ENCODE measurements around the gene NUP58. TPM values are rescaled to one million over a fixed set of nuclear protein-coding genes. Genes with fewer than 3 reads are reported as not detected.

The NUP58 gene
- total and polyA plus RNA-seq, 2 experiments from 2014 or later = 27.6 to 91.8 TPM

DNA sequence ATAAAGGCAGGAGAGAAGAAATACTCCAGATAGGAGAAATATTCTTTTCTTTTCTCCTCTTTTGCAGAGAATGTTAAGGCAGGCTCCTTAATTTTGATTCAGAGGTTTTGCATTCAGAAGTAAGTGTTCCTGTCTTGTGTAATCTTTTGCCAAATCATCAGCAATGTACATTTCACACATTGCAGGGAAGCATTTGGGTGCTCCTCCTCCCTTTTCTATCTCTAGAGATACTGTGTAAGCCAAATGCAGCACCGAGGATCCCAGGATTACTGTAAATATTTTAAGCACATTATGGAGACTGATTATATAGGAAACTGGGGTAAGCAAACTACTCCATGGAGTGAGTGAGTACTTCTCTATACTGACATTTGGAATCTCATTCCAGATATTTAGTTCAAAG lies 77.6 kb downstream of the NUP58 start:
- H3K9me2 ChIP-seq (ENCODE audit: insufficient read depth) = no peaks in the 10 kb centered on the region
- H4K20me1 ChIP-seq (replicated peaks; ENCODE audit: insufficient read depth) = no peaks in the 10 kb centered on the region
- H3K36me3 ChIP-seq (ENCODE audit: insufficient read depth) = no peaks in the 10 kb centered on the region
- H3K79me2 ChIP-seq (replicated peaks; ENCODE audit: insufficient read depth) = no peaks in the 10 kb centered on the region
- H3K4me1 ChIP-seq (ENCODE audit: insufficient read depth) = peaks cover 27% of the 10 kb centered on the region
- peaks cover 2% of the 10 kb centered on the region; the same call in 1 of the 2 replicates for H3K27me3 ChIP-seq (ENCODE audit: insufficient read depth)
- no peak for ATAC-seq
- 0 out of 3 replicates have a peak, but pooled peaks cover 2% of the 10 kb centered on the region for H3K36me3 Mint-ChIP-seq (ENCODE audit: low read depth)
- H3K4me3 ChIP-seq = no peak overlapping the region
- H3K27me3 Mint-ChIP-seq (ENCODE audit: insufficient read depth, low read depth, poor library complexity) = peaks cover 6% of the 10 kb centered on the region
- TF ChIP-seq EZH2 (IDR thresholded peaks at IDR 0.05; ENCODE audit: low read depth, unreplicated experiment) = no peak
- TF ChIP-seq JUNB (IDR thresholded peaks at IDR 0.05; ENCODE audit: unreplicated experiment) = no peak
- TF ChIP-seq EZH2phosphoT487 (IDR thresholded peaks at IDR 0.05; ENCODE audit: unreplicated experiment) = no peak
- no peak for TF ChIP-seq STAT1 (IDR thresholded peaks at IDR 0.05; ENCODE audit: unreplicated experiment)
- TF ChIP-seq ETS1 (IDR thresholded peaks at IDR 0.05) = no peak
- no peak for TF ChIP-seq ZNF114 (CRISPR knock-in tag; IDR thresholded peaks at IDR 0.05)
- no peak overlapping the region for H3K27ac Mint-ChIP-seq
- H2AFZ ChIP-seq = no peak overlapping the region; the same call in 1 of the 2 replicates
- H3K4me2 ChIP-seq = peak overlapping the region; percentile 52; the same call in 1 of the 2 replicates
- H3K27ac ChIP-seq (ENCODE audit: low read depth) = no peak overlapping the region; the same call in 1 of the 2 replicates
- H3K4me3 Mint-ChIP-seq = no peak overlapping the region
- no peaks in the 10 kb centered on the region for H3F3A ChIP-seq (replicated peaks; ENCODE audit: low read depth)
- no peak for DNase-seq (ENCODE audit: low spot score)
- peaks cover 30% of the 10 kb centered on the region for H3K4me1 Mint-ChIP-seq
- H3K9me3 Mint-ChIP-seq = no peaks in the 10 kb centered on the region; the same call in 1 of the 3 replicates

- Histone ChIP-seq H3K36me3 (ENCODE audit: insufficient read depth) (no peaks in the 10 kb centered on the region), H3K9me2 (ENCODE audit: insufficient read depth) (no peaks in the 10 kb centered on the region), H4K20me1 (replicated peaks; ENCODE audit: insufficient read depth) (no peaks in the 10 kb centered on the region), H2AFZ (peak overlapping the region; percentile 90), H3K79me2 (replicated peaks; ENCODE audit: insufficient read depth) (no peaks in the 10 kb centered on the region), H3K27ac (ENCODE audit: low read depth) (no peak overlapping the region), H3K4me1 (ENCODE audit: insufficient read depth) (peaks cover 29% of the 10 kb centered on the region), H3F3A (replicated peaks; ENCODE audit: low read depth) (no peaks in the 10 kb centered on the region), H3K4me2 (peak overlapping the region; percentile 52; the same call in 1 of the 2 replicates), H3K27me3 (ENCODE audit: insufficient read depth) (no peaks in the 10 kb centered on the region), H3K4me3 (no peak overlapping the region)
- Mint-ChIP-seq H3K27me3 (ENCODE audit: insufficient read depth, low read depth, poor library complexity) (no peaks in the 10 kb centered on the region), H3K36me3 (ENCODE audit: low read depth) (0 out of 3 replicates have a peak, but pooled peaks cover 2% of the 10 kb centered on the region), H3K9me3 (no peaks in the 10 kb centered on the region; the same call in 1 of the 3 replicates), H3K4me1 (peaks cover 30% of the 10 kb centered on the region), H3K4me3 (no peak overlapping the region), H3K27ac (peak overlapping the region; percentile 70; the same call in 1 of the 2 replicates)
- no peak for DNase-seq (ENCODE audit: low spot score)
- ATAC-seq = no peak
- TF ChIP-seq CTCF (conservative IDR thresholded peaks at IDR 0.05; ENCODE audit: low read depth in 2 of 2) = no peak
- TF ChIP-seq ZNF114 (CRISPR knock-in tag; IDR thresholded peaks at IDR 0.05) = no peak
Observed at GRCh38 chr13:25380082-25380481, 78.7 kb downstream of the NUP58 start.

Data from GM23338 (cell line).